Cardiac fibroblast (primary cell): ENCODE measurements around the gene ST6GALNAC5.

Source experiments
- DNase-seq, 2 donors: peaks; one replicate each; pipeline versions ENCODE4 v3.0.0 to v3.0.0-alpha.2; 2010; ENCODE audit warnings: low read depth in 2 of 2
- H3K4me3 ChIP-seq, 2 donors: replicated peaks in 1 of 2; 1 replicate in 1 of 2; 2 replicates in 1 of 2; pipeline ENCODE4 v1.5.1; 2011; ENCODE audit warnings: low read depth in 2 of 2, low read length in 2 of 2, mild to moderate bottlenecking in 2 of 2, moderate library complexity in 1 of 2
- TF ChIP-seq, protein P1 (sequence below): IDR thresholded peaks from one replicate; pipeline ENCODE4 v1.5.1; 2011; ENCODE audit warnings: low read depth, mild to moderate bottlenecking, low read length, inconsistent platforms

Gene ST6GALNAC5

DNA sequence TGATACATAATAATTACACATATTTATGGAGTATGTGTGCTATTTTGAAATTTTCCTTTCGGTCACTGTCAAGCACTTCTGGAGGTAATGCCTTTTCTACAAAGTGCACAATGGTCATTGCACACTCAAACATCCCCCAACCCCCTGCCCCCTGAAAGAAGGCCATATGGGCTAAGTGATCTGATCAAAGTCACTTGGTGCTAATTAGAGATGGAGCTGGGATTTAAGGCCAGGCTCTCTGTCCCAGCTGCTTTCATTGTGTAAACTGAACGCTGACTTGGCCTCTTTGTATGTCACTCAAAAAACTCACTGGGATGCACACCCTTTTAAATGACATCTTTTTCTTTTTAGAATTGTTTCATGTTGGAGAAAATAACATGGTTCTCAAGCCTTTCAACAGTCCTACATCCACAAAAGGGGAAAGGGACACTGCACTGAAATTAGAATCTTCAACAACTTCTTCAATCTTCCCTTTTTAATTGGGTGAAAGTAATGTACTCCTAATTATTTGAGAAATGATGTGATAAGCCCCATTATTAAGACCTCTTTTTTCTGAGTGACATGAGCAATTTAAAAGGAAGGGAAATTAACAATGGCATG, 149.2 kb downstream of the ST6GALNAC5 start:
- TF ChIP-seq, protein P1, sequence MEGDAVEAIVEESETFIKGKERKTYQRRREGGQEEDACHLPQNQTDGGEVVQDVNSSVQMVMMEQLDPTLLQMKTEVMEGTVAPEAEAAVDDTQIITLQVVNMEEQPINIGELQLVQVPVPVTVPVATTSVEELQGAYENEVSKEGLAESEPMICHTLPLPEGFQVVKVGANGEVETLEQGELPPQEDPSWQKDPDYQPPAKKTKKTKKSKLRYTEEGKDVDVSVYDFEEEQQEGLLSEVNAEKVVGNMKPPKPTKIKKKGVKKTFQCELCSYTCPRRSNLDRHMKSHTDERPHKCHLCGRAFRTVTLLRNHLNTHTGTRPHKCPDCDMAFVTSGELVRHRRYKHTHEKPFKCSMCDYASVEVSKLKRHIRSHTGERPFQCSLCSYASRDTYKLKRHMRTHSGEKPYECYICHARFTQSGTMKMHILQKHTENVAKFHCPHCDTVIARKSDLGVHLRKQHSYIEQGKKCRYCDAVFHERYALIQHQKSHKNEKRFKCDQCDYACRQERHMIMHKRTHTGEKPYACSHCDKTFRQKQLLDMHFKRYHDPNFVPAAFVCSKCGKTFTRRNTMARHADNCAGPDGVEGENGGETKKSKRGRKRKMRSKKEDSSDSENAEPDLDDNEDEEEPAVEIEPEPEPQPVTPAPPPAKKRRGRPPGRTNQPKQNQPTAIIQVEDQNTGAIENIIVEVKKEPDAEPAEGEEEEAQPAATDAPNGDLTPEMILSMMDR = no peak
- DNase-seq = no peak
- H3K4me3 ChIP-seq = no peak overlapping the region

DNA sequence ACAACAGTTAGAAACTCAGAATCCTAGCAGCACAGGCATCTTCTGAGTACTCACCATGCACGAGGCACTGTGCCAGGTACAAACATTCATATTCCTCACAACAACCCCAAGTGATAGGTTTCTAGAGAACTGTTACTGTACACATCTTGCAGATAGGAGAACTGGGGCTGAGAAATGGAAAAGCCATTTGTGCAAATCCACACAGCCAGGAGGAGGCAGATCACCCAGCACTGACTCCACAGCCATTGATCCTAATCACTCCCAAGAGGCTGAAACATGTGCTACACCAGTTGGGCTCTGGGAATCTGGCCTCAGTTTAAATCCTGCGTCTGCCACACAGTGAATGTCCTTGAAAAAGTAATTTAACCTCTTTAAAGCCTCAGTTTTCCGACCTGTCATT, 151.0 kb downstream of the ST6GALNAC5 start:
- peak in 1 of 2 donors; percentile 1 for DNase-seq
- TF ChIP-seq, protein P1 = no peak
- H3K4me3 ChIP-seq = no peak overlapping the region

DNA sequence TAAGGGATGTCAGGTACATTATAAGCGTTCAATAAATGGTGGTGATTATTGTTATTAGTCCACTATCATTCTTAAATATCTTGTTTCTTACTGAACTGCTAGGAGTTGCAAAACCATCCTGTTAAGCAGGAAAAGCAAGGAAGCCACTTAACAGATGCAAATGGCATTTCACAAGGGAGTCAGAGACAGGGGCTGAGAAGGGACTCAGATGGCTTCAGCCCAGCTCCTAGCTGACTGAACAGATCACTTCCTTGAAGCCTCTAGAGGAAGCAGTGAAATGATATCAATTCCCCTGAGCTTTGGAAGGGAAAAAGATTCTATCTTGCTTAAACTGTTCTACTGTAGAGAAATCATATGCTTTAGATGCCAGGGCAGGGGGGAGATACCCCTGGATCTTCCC, 151.5 kb downstream of the ST6GALNAC5 start:
- TF ChIP-seq, protein P1 = no peak
- DNase-seq = no peak
- H3K4me3 ChIP-seq = no peak overlapping the region

DNA sequence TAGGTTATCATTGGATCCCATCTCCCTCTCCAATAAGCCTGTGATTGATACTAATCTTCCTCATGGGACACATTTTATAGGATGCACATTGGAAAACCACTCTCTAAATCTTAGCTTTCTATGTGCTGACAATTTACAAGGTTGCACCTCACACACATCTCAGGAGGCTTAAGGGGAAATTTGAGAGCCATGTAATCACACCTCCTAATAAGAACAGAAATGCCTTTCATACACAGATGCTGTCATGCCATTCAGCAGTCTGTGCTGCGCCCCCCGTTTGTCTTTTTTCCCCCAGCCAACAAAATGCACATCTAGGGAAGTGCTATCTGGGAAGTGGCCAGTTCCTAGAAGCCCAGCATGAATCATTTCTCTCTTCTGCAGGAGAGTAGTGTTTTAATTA, 154.5 kb downstream of the ST6GALNAC5 start:
- TF ChIP-seq, protein P1 = no peak
- no peak overlapping the region for H3K4me3 ChIP-seq
- no peak for DNase-seq

DNA sequence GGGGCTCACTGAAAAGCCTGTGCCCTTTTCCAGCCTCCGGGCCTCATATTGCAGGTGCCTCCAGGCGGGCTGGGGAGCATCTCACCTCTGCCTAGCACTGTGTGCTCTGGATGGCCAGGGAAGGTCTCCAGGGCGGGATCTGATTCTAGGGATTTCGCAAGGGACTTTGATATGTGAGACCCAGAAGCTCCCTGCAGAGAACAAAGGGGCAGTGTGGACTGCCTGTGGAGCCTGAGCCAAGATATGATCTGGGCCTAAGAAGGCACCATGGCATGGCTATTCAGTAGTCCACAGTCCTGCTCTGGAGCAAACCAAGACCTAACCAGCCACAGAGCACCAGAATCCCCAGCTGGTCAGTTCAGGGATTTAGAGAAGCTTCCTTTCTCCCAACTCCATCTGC, 157.2 kb downstream of the ST6GALNAC5 start:
- no peak overlapping the region for H3K4me3 ChIP-seq
- DNase-seq = no peak
- TF ChIP-seq, protein P1 = no peak

DNA sequence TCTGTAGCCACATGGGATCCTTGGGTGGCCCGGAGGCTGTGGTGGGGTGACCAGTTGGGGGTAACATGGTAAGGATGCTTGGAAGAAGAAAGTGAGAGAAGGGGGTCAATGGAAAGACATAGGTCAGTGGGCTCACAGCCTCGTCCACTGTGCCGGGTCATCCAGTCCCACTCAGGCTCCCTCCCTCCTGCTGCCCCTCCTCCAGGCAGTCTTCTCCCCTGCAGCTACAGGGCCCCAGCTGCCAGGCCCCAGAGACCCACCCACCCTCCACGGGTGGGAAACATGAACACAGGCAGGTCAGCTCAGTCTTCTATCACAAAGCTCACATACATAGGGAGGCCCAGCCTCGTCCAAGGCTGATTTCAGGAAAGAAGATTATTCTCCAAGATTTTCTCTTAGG, 158.3 kb downstream of the ST6GALNAC5 start:
- H3K4me3 ChIP-seq = no peak overlapping the region
- no peak for DNase-seq
- TF ChIP-seq, protein P1 = no peak

DNA sequence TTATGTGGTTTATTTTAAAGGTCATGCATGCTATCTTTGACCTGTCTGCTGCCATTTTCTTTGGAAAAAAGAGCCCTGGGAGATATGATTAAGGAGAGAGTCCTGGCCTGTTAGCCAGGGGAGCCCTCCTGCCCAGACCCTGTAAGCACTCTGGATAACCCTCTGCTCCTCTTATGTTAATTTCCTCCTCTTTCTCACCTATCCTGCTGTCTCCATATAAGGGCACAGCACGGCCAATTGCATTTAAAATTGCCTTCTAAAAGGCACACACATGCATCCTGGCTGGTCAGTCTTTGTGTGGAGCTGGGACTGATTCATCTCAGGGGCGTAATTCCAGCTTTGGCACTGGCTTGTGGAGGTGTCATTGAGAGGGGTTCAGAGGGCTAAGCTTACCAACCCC, 158.9 kb downstream of the ST6GALNAC5 start:
- H3K4me3 ChIP-seq = no peak overlapping the region
- DNase-seq = no peak
- TF ChIP-seq, protein P1 = no peak
